ENCODE results near the gene HTN1. TPM values are rescaled to one million over a fixed set of nuclear protein-coding genes. Genes with fewer than 3 reads are reported as not detected.
"Not testable (repeated sequence)": the region's sequence is repeated elsewhere in the genome, so short reads cannot be mapped to it uniquely, and the experiment has no call there.

The HTN1 gene
- not detected for total RNA-seq

DNA sequence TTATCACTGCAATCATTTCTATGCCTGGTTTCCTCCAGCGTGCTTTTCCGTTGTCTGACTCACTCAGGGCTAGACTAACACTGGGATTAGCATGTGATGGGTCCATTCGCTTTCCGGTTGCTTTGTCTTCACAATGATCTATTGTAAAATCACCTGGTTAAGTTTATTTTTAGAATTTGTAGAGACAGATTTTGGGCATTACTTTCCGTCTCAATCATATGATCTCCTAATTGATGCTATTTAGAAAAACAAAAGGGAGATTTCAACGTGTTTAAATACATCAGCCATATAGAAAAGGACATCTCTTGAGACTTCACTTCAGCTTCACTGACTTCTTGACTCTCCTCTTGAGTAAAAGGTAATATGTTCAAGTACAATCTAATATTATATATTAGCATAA lies at the start of gene HTN1:
HTN1 (plus strand) TSS at position 301 of the 400 bp plus-strand sequence. CDS start 2,639 bp downstream, outside the sequence.
- not testable (repeated sequence) for H3K4me1 ChIP-seq; H3K4me3 ChIP-seq; H3K9me3 ChIP-seq; H3K27ac ChIP-seq; H3K27me3 ChIP-seq; H3K36me3 ChIP-seq; DNase-seq (ENCODE audit: low spot score in 2 of 2)
- 81% methylated on average over 6 of the region's 6 CpGs for WGBS

DNA sequence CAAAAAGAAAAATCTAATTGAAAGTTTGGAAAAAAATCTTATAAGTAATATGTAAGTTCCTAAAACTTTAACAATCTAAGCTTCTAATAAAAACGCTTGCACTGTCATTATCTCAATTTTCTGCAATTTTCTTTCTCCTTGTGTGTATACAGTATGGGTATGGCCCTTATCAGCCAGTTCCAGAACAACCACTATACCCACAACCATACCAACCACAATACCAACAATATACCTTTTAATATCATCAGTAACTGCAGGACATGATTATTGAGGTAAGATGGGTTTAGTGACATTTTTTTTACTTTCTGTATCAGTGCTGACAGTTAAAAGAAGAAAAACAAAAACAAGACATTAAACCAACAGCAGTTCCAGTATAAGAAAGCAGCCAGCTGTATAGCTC lies 49.5 kb upstream of the HTN1 start:
- WGBS = 83% methylated on average over 1 of the region's 1 CpG
- Histone ChIP-seq H3K27ac (no peak overlapping the region), H3K4me1 (no peaks in the 10 kb centered on the region), H3K4me3 (no peak overlapping the region), H3K27me3 (no peaks in the 10 kb centered on the region), H3K9me3 (no peaks in the 10 kb centered on the region), H3K36me3 (no peaks in the 10 kb centered on the region)
- TF ChIP-seq POLR2A (IDR thresholded peaks at IDR 0.05) (no peak), POLR2AphosphoS5 (IDR thresholded peaks at IDR 0.05) (no peak), EP300 (IDR thresholded peaks at IDR 0.05) (no peak)
- TF ChIP-seq, protein P1, sequence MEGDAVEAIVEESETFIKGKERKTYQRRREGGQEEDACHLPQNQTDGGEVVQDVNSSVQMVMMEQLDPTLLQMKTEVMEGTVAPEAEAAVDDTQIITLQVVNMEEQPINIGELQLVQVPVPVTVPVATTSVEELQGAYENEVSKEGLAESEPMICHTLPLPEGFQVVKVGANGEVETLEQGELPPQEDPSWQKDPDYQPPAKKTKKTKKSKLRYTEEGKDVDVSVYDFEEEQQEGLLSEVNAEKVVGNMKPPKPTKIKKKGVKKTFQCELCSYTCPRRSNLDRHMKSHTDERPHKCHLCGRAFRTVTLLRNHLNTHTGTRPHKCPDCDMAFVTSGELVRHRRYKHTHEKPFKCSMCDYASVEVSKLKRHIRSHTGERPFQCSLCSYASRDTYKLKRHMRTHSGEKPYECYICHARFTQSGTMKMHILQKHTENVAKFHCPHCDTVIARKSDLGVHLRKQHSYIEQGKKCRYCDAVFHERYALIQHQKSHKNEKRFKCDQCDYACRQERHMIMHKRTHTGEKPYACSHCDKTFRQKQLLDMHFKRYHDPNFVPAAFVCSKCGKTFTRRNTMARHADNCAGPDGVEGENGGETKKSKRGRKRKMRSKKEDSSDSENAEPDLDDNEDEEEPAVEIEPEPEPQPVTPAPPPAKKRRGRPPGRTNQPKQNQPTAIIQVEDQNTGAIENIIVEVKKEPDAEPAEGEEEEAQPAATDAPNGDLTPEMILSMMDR (IDR thresholded peaks at IDR 0.05) = no peak
- DNase-seq (ENCODE audit: low spot score in 2 of 2) = no peak

DNA sequence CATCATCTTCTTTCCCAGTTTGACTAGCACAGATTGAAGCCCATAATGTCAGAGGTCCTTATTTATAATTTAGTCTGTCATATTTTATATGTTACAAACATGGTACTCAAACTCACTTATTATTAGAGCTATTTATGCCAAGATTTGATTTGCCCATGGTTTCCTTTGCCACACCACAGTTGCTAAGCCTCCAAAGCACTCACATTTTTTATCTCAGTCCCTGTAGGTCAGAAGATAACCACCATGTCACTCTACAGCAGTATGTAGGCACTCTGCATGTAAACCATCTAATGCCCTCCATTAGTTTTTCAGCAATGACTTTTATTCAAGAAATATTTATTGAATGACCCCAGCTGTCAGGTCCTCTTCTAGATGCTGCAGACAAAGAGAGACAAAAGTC lies 47.7 kb upstream of the HTN1 start:
- H3K4me3 ChIP-seq = no peak overlapping the region
- no peak overlapping the region for H3K27ac ChIP-seq
- H3K9me3 ChIP-seq = no peaks in the 10 kb centered on the region
- H3K4me1 ChIP-seq = no peaks in the 10 kb centered on the region
- no peaks in the 10 kb centered on the region for H3K36me3 ChIP-seq
- H3K27me3 ChIP-seq = no peaks in the 10 kb centered on the region
- no peak for DNase-seq (ENCODE audit: low spot score in 2 of 2)
- TF ChIP-seq POLR2AphosphoS5 (IDR thresholded peaks at IDR 0.05) = no peak
- no peak for TF ChIP-seq POLR2A (IDR thresholded peaks at IDR 0.05)
- no peak for TF ChIP-seq EP300 (IDR thresholded peaks at IDR 0.05)

- Histone ChIP-seq H3K4me3 (no peak overlapping the region), H3K27ac (no peak overlapping the region), H3K4me1 (no peaks in the 10 kb centered on the region), H3K9me3 (no peaks in the 10 kb centered on the region), H3K27me3 (no peaks in the 10 kb centered on the region), H3K36me3 (no peaks in the 10 kb centered on the region)
- no peak for DNase-seq (ENCODE audit: low spot score in 2 of 2)
- TF ChIP-seq, protein P1 (IDR thresholded peaks at IDR 0.05) = no peak
- no peak for TF ChIP-seq POLR2A (IDR thresholded peaks at IDR 0.05)
- TF ChIP-seq EP300 (IDR thresholded peaks at IDR 0.05) = no peak
- TF ChIP-seq POLR2AphosphoS5 (IDR thresholded peaks at IDR 0.05) = no peak
- 63% methylated on average over 3 of the region's 3 CpGs for WGBS
These were observed 41.5 kb upstream of the HTN1 start for GRCh38 chr4:70008771-70009170.

DNA sequence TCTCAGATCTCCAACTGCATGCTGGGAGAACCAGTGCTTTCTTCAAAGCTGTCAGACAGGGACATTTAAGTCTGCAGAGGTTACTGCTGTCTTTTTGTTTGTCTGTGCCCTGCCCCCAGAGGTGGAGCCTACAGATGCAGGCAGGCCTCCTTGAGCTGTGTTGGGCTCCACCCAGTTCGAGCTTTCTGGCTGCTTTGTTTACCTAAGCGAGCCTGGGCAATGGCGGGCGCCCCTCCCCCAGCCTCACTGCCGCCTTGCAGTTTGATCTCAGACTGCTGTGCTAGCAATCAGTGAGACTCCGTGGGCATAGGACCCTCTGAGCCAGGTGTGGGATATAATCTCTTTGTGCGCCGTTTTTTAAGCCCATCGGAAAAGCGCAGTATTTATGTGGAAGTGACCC lies 31.2 kb upstream of the HTN1 start:
- H3K27me3 ChIP-seq; H3K27ac ChIP-seq; H3K36me3 ChIP-seq; H3K4me3 ChIP-seq; H3K9me3 ChIP-seq; DNase-seq (ENCODE audit: low spot score in 2 of 2); H3K4me1 ChIP-seq: not testable (repeated sequence)
- 73% methylated on average over 7 of the region's 10 CpGs for WGBS

DNA sequence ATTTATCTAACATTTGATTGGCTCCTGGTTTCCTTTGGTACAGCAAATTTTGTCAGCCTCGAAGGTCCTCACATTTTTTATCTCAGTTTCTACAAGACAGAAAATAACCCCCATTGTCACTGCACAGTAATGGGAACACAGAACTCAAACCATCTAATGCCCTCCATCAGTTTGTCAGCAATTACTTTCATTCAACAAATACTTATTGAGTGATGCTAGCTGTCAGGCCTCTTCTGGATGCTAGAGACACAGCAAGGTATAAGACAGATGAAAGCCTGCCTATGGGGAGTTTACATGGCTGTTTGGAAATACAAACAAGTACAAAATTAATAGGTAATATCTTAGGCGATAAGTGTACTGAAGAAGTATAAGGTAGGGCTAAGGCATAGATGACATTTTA lies 27.0 kb upstream of the HTN1 start:
- no peak for DNase-seq (ENCODE audit: low spot score in 2 of 2)
- no peaks in the 10 kb centered on the region for H3K9me3 ChIP-seq
- TF ChIP-seq POLR2AphosphoS5 (IDR thresholded peaks at IDR 0.05) (no peak), POLR2A (IDR thresholded peaks at IDR 0.05) (no peak), EP300 (IDR thresholded peaks at IDR 0.05) (no peak)
- TF ChIP-seq, protein P1 (IDR thresholded peaks at IDR 0.05) = no peak
- H3K4me3 ChIP-seq = no peak overlapping the region
- H3K36me3 ChIP-seq = no peaks in the 10 kb centered on the region
- no peaks in the 10 kb centered on the region for H3K27me3 ChIP-seq
- H3K4me1 ChIP-seq = no peaks in the 10 kb centered on the region
- H3K27ac ChIP-seq = no peak overlapping the region
- 70% methylated on average over 2 of the region's 2 CpGs for WGBS

DNA sequence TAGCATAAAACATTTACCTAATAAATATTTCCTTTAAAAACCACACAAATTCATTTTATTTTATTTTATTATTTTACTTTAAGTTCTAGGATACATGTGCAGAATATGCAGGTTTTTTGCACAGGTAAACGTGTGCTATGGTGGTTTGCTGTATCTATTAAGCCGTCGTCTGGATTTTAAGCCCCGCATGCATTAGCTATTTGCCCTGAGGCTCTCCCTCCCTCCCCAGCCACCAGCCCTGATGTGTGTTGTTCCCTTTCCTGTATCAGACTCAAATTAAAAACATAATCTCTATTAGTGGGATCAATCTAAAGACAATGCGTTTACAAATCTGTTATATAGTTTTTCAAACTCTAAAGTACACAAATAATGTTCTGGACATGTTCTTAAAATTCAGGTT lies 23.2 kb upstream of the HTN1 start:
- Histone ChIP-seq H3K4me3 (no peak overlapping the region), H3K27ac (no peak overlapping the region), H3K9me3 (no peaks in the 10 kb centered on the region), H3K36me3 (no peaks in the 10 kb centered on the region), H3K27me3 (no peaks in the 10 kb centered on the region), H3K4me1 (no peaks in the 10 kb centered on the region)
- no peak for DNase-seq (ENCODE audit: low spot score in 2 of 2)
- TF ChIP-seq POLR2AphosphoS5 (IDR thresholded peaks at IDR 0.05) = no peak
- no peak for TF ChIP-seq POLR2A (IDR thresholded peaks at IDR 0.05)
- TF ChIP-seq, protein P1 (IDR thresholded peaks at IDR 0.05) = no peak
- no peak for TF ChIP-seq EP300 (IDR thresholded peaks at IDR 0.05)
- 64% methylated on average over 5 of the region's 5 CpGs for WGBS

- WGBS = 88% methylated on average over 7 of the region's 7 CpGs
- not testable (repeated sequence) for DNase-seq (ENCODE audit: low spot score in 2 of 2); H3K27ac ChIP-seq; H3K4me1 ChIP-seq; H3K9me3 ChIP-seq; H3K27me3 ChIP-seq; H3K36me3 ChIP-seq; H3K4me3 ChIP-seq
These were observed 22.1 kb upstream of the HTN1 start, which contains the start of gene HTN3 for GRCh38 chr4:70028159-70028558. Gene HTN3, plus strand, starts transcription at chr4:70028459. Its CDS starts 2,282 bp downstream, at chr4:70030741.

DNA sequence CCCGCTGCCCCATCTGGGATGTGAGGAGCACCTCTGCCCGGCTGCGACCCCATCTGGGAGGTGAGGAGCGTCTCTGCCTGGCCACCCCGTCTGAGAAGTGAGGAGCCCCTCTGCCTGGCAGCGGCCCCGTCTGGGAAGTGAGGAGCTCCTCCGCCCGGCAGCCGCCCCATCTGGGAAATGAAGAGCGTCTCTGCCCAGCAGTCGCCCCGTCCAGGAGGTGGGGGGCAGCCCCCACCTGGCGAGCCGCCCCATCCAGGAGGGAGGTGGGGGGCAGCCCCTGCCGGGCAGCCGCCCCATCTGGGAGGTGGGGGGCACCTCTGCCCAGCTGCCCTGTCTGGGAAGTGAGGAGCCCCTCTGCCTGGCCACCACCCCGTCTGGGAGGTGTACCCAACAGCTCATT lies 12.7 kb upstream of the HTN1 start:
- not testable (repeated sequence) for H3K27me3 ChIP-seq; DNase-seq (ENCODE audit: low spot score in 2 of 2); H3K4me3 ChIP-seq; H3K4me1 ChIP-seq; H3K9me3 ChIP-seq; H3K27ac ChIP-seq; H3K36me3 ChIP-seq
- WGBS = 100% methylated on average over 1 of the region's 18 CpGs

GRCh38 chr4:70039928-70040327 lies 10.3 kb upstream of the HTN1 start:
- H3K27ac ChIP-seq; H3K27me3 ChIP-seq; H3K4me1 ChIP-seq; DNase-seq (ENCODE audit: low spot score in 2 of 2); H3K4me3 ChIP-seq; H3K9me3 ChIP-seq; H3K36me3 ChIP-seq: not testable (repeated sequence)
